HCT116 (cell line): ENCODE data around the gene ORMDL2. TPM values are rescaled to one million over a fixed set of nuclear protein-coding genes. Genes with fewer than 3 reads are reported as not detected.

Experiments used
- ATAC-seq: fragments of 200-7000 bp; cut with Tn5 transposase; 2 replicates; pipeline ENCODE4 v1.9.1; 2020; ENCODE audit warnings: mild to moderate bottlenecking, moderate library complexity
- BruUV-seq: library from RNA; stranded (reverse); fragments of 400-500 nt; replicated peaks from 2 replicates; lab custom pipeline; 2021; lab: Mats Ljungman, UMichigan
- CTCF ChIA-PET: fragments of 300-600 bp; sonication (Branson Sonifier 250); formaldehyde crosslinking; loops from one replicate; lab custom pipeline; 2021; ENCODE audit warnings: antibody characterized with exemption; lab: Charles Lee
- POLR2A ChIA-PET: fragments of 300-600, 350-600 bp; sonication (Branson Sonifier 250); formaldehyde crosslinking; loops from one replicate; lab custom pipeline; 2021; ENCODE audit warnings: antibody characterized with exemption; lab: Charles Lee
- RAD21 ChIA-PET, 2 experiments: fragments of 300-600 bp; sonication (Branson Sonifier 250); formaldehyde crosslinking; loops; one replicate each; lab custom pipeline; 2023; ENCODE audit warnings: low total read pairs in 2 of 2; ENCODE audit not compliant: uncharacterized antibody in 2 of 2, unreplicated experiment in 2 of 2, low non-redundant PET in 1 of 2; lab: Charles Lee
- DNase-seq: peaks from one replicate; pipeline ENCODE4 v3.0.0-alpha.2; 2010; ENCODE audit warnings: low read depth, low spot score
- H2AFZ ChIP-seq: fragments of 200-600 bp; shearing (Covaris generic), sonication (generic); 2 replicates; pipeline ENCODE4 v1.6.1; 2017; ENCODE audit warnings: low read depth, mixed run types, mixed read lengths, antibody characterized with exemption, low read length; ENCODE audit not compliant: poor library complexity, severe bottlenecking
- H3K27ac ChIP-seq: 2 replicates; pipeline ENCODE4 v1.5.1; 2012; ENCODE audit warnings: low read depth, low read length
- H3K27me3 ChIP-seq: fragments of 200-600 bp; sonication (generic); 2 replicates; pipeline ENCODE4 v1.6.1; 2016; ENCODE audit warnings: mixed run types, low read length, mixed read lengths; ENCODE audit not compliant: insufficient read depth
- H3K36me3 ChIP-seq, 2 experiments: fragments of 200-500 bp in 1 of 2; fragments of 200-600 bp in 1 of 2; sonication (Bioruptor generic) in 1 of 2; sonication (generic) in 1 of 2; 2 replicates each; pipeline versions ENCODE4 v1.5.1 to v1.6.1; 2014 to 2016; ENCODE audit warnings: low read length in 2 of 2, inconsistent platforms in 1 of 2, mixed read lengths in 1 of 2, mixed run types in 1 of 2; ENCODE audit not compliant: insufficient read depth in 2 of 2, control insufficient read depth in 1 of 2
- H3K4me1 ChIP-seq, 2 experiments: fragments of 200-600 bp in 1 of 2; sonication (generic) in 1 of 2; 2 replicates each; pipeline versions ENCODE4 v1.5.1 to v1.6.1; 2012 to 2017; ENCODE audit warnings: low read length in 2 of 2, inconsistent platforms in 1 of 2, mild to moderate bottlenecking in 1 of 2, mixed read lengths in 1 of 2, mixed run types in 1 of 2, moderate library complexity in 1 of 2; ENCODE audit not compliant: insufficient read depth in 2 of 2, control insufficient read depth in 1 of 2
- H3K4me2 ChIP-seq: fragments of 200-600 bp; sonication (generic); 2 replicates; pipeline ENCODE4 v1.6.1; 2017; ENCODE audit warnings: mixed run types, low read length, mixed read lengths
- H3K4me3 ChIP-seq, 2 experiments: fragments of 200-600 bp in 1 of 2; sonication (generic) in 1 of 2; replicated peaks in 1 of 2; 2 replicates each; pipeline ENCODE4 v1.5.1; 2011 to 2016; ENCODE audit warnings: low read length in 2 of 2, control low read depth in 1 of 2, low read depth in 1 of 2, mild to moderate bottlenecking in 1 of 2, mixed read lengths in 1 of 2, mixed run types in 1 of 2
- H3K79me2 ChIP-seq: fragments of 200-600 bp; sonication (generic); 2 replicates; pipeline ENCODE4 v1.6.1; 2017; ENCODE audit warnings: mild to moderate bottlenecking, mixed run types, low read length, moderate library complexity, mixed read lengths; ENCODE audit not compliant: insufficient read depth
- H3K9ac ChIP-seq: fragments of 200-600 bp; sonication (generic); 2 replicates; pipeline ENCODE4 v1.6.1; 2016; ENCODE audit warnings: low read length, mixed read lengths
- H3K9me2 ChIP-seq: fragments of 200-600 bp; sonication (generic), shearing (Covaris generic); 2 replicates; pipeline ENCODE4 v1.6.1; 2017; ENCODE audit warnings: mixed run types, mild to moderate bottlenecking, moderate library complexity; ENCODE audit not compliant: insufficient read depth
- H3K9me3 ChIP-seq, 2 experiments: fragments of 200-500 bp in 1 of 2; fragments of 200-600 bp in 1 of 2; sonication (Bioruptor generic) in 1 of 2; sonication (generic) in 1 of 2; 2 replicates each; pipeline ENCODE4 v1.6.1; 2014 to 2017; ENCODE audit warnings: low read length in 2 of 2, mixed read lengths in 2 of 2, inconsistent platforms in 1 of 2, low read depth in 1 of 2, mild to moderate bottlenecking in 1 of 2, mixed run types in 1 of 2, moderate library complexity in 1 of 2; ENCODE audit not compliant: control insufficient read depth in 1 of 2, insufficient read depth in 1 of 2
- H4K20me1 ChIP-seq: fragments of 200-600 bp; sonication (generic), shearing (Covaris generic); 2 replicates; pipeline ENCODE4 v1.6.1; 2017; ENCODE audit warnings: mixed run types, mild to moderate bottlenecking, moderate library complexity; ENCODE audit not compliant: insufficient read depth
- CBX3 ChIP-seq: IDR thresholded peaks from 2 replicates; pipeline ENCODE4 v1.6.1; 2012; ENCODE audit warnings: low read depth
- CEBPB ChIP-seq: IDR thresholded peaks from 2 replicates; pipeline ENCODE4 v1.6.1; 2012; ENCODE audit warnings: low read depth
- EGR1 ChIP-seq: IDR thresholded peaks from 2 replicates; pipeline ENCODE4 v1.6.1; 2012; ENCODE audit warnings: low read depth
- ELF1 ChIP-seq: IDR thresholded peaks from 2 replicates; pipeline ENCODE4 v1.6.1; 2012; ENCODE audit warnings: low read depth, borderline replicate concordance
- EZH2phosphoT487 ChIP-seq: fragments of 200-600 bp; IDR thresholded peaks from 2 replicates; pipeline ENCODE4 v1.6.1; 2018; ENCODE audit warnings: antibody characterized with exemption, borderline replicate concordance
- JUND ChIP-seq: IDR thresholded peaks from 2 replicates; pipeline ENCODE4 v1.6.1; 2012
- POLR2A ChIP-seq: IDR thresholded peaks from 2 replicates; pipeline ENCODE4 v1.7.0; 2011; ENCODE audit warnings: borderline replicate concordance; ENCODE audit not compliant: insufficient read depth, insufficient read length; ENCODE audit errors: extremely low read depth
- RAD21 ChIP-seq: IDR thresholded peaks from 2 replicates; pipeline ENCODE4 v1.6.1; 2012; ENCODE audit warnings: low read depth, mild to moderate bottlenecking
- SIN3A ChIP-seq: IDR thresholded peaks from 2 replicates; pipeline ENCODE4 v1.6.1; 2012; ENCODE audit warnings: low read depth
- SP1 ChIP-seq: IDR thresholded peaks from 2 replicates; pipeline ENCODE4 v1.6.1; 2012; ENCODE audit warnings: low read depth
- SRF ChIP-seq: IDR thresholded peaks from 2 replicates; pipeline ENCODE4 v1.6.1; 2012; ENCODE audit warnings: low read depth
- TCF7L2 ChIP-seq: IDR thresholded peaks from 2 replicates; pipeline ENCODE4 v1.7.0; 2011; ENCODE audit warnings: borderline replicate concordance, inconsistent platforms; ENCODE audit not compliant: insufficient read depth, insufficient read length; ENCODE audit errors: extremely low read depth
- YY1 ChIP-seq: IDR thresholded peaks from 2 replicates; pipeline ENCODE4 v1.6.1; 2011; ENCODE audit warnings: low read length, low read depth, moderate library complexity, mild to moderate bottlenecking; ENCODE audit not compliant: insufficient replicate concordance; ENCODE audit errors: extremely low read depth
- ZFX ChIP-seq: fragments of 450-650 bp; IDR thresholded peaks from 2 replicates; pipeline ENCODE4 v1.6.1; 2017
- ZNF274 ChIP-seq: fragments of 200-500 bp; sonication (Bioruptor generic); IDR thresholded peaks from 2 replicates; pipeline ENCODE4 v1.6.1; 2014; ENCODE audit warnings: mild to moderate bottlenecking, low read depth, low read length, inconsistent platforms
- intact Hi-C: fragments of 100-400 bp; cut with micrococcal nuclease; formaldehyde crosslinking; loops from 2 replicates; pipeline ENCODE4 v1.10.0; 2022
- total RNA-seq: library from RNA; stranded (reverse); gene quantifications from one replicate; pipeline ENCODE4 v1.2.1, GENCODE V29; 2021; ENCODE audit not compliant: unreplicated experiment
- TF ChIP-seq, protein P1 (sequence below): IDR thresholded peaks from 2 replicates; pipeline ENCODE4 v1.6.1; 2011; ENCODE audit warnings: mild to moderate bottlenecking, low read length, moderate library complexity; ENCODE audit not compliant: insufficient replicate concordance; ENCODE audit errors: extremely low read depth
- TF ChIP-seq, protein P2 (sequence below): IDR thresholded peaks from 2 replicates; pipeline ENCODE4 v1.6.1; 2012
- TF ChIP-seq, protein P3 (sequence below), 3 experiments: fragments of 200-600 bp in 1 of 3; sonication (generic) in 1 of 3; IDR thresholded peaks in 2 of 3; conservative IDR thresholded peaks in 1 of 3; 2 replicates each; pipeline ENCODE4 v1.5.1; 2012 to 2017; ENCODE audit warnings: low read depth in 2 of 3, low read length in 2 of 3, antibody characterized with exemption in 1 of 3, borderline replicate concordance in 1 of 3, control low read depth in 1 of 3, mild to moderate bottlenecking in 1 of 3, mixed read lengths in 1 of 3, mixed run types in 1 of 3, moderate library complexity in 1 of 3; ENCODE audit not compliant: insufficient read depth in 1 of 3
- TF ChIP-seq, protein P4 (sequence below): IDR thresholded peaks from 2 replicates; pipeline ENCODE4 v1.6.1; 2012; ENCODE audit warnings: low read depth
- TF ChIP-seq, protein P5 (sequence below): IDR thresholded peaks from 2 replicates; pipeline ENCODE4 v1.6.1; 2012

Gene ORMDL2
- total RNA-seq, 1 experiment from 2014 or later, result 25.5 TPM

DNA sequence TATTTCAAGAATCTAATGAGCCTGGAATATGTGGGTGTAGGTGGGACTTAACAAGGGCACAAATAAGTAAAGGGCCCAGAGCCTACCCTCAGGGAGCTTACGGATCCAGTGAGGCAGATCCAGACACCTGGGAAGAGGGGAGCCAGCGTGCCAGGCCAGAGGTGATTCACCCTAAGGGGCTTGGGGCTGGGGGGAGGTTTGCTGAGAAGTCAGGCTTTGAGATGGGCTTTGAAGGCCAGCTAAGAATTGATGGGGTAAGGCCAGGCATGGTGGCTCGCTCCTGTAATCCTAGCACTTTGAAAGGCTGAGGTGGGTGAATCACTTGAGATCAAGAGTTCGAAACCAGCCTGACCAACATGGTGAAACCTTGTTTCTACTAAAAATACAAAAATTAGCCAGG lies 25.6 kb downstream of the ORMDL2 start:
- no peak for DNase-seq
- no peak for ATAC-seq
- Histone ChIP-seq H2AFZ (peak overlapping the region; percentile 6), H3K9me2 (no peaks in the 10 kb centered on the region), H3K9ac (no peak overlapping the region), H3K27me3 (no peaks in the 10 kb centered on the region), H3K27ac (no peak overlapping the region), H3K4me2 (peak overlapping the region; percentile 77), H3K9me3 (no peaks in the 10 kb centered on the region), H3K79me2 (no peaks in the 10 kb centered on the region), H4K20me1 (no peaks in the 10 kb centered on the region), H3K36me3 (no peaks in the 10 kb centered on the region), H3K4me1 (peaks cover 11 to 37% of the 10 kb centered on the region in 2 experiments), H3K4me3 (peak overlapping the region in 1 of 2 experiments; percentile 46; a peak in 1 of 4 replicates)
- no TSS peak for BruUV-seq
- CTCF ChIA-PET, result no interaction called here
- RAD21 ChIA-PET, result no interaction called here
- POLR2A ChIA-PET, result interaction anchor here (1.3 kb wide), 1 partner anchor 13 kb away, joined by 5 read pairs; no protein-coding TSS in a partner anchor
- intact Hi-C loops, result no loop called here
- no peak for TF ChIP-seq EGR1
- TF ChIP-seq ZNF274, result no peak
- TF ChIP-seq, protein P1, sequence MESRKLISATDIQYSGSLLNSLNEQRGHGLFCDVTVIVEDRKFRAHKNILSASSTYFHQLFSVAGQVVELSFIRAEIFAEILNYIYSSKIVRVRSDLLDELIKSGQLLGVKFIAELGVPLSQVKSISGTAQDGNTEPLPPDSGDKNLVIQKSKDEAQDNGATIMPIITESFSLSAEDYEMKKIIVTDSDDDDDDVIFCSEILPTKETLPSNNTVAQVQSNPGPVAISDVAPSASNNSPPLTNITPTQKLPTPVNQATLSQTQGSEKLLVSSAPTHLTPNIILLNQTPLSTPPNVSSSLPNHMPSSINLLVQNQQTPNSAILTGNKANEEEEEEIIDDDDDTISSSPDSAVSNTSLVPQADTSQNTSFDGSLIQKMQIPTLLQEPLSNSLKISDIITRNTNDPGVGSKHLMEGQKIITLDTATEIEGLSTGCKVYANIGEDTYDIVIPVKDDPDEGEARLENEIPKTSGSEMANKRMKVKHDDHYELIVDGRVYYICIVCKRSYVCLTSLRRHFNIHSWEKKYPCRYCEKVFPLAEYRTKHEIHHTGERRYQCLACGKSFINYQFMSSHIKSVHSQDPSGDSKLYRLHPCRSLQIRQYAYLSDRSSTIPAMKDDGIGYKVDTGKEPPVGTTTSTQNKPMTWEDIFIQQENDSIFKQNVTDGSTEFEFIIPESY, result no peak
- TF ChIP-seq ELF1, result no peak
- no peak for TF ChIP-seq EZH2phosphoT487
- TF ChIP-seq, protein P2, sequence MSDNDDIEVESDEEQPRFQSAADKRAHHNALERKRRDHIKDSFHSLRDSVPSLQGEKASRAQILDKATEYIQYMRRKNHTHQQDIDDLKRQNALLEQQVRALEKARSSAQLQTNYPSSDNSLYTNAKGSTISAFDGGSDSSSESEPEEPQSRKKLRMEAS, result no peak
- TF ChIP-seq, protein P3, sequence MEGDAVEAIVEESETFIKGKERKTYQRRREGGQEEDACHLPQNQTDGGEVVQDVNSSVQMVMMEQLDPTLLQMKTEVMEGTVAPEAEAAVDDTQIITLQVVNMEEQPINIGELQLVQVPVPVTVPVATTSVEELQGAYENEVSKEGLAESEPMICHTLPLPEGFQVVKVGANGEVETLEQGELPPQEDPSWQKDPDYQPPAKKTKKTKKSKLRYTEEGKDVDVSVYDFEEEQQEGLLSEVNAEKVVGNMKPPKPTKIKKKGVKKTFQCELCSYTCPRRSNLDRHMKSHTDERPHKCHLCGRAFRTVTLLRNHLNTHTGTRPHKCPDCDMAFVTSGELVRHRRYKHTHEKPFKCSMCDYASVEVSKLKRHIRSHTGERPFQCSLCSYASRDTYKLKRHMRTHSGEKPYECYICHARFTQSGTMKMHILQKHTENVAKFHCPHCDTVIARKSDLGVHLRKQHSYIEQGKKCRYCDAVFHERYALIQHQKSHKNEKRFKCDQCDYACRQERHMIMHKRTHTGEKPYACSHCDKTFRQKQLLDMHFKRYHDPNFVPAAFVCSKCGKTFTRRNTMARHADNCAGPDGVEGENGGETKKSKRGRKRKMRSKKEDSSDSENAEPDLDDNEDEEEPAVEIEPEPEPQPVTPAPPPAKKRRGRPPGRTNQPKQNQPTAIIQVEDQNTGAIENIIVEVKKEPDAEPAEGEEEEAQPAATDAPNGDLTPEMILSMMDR (IDR thresholded peaks at IDR 0.05 in 2 of 3, conservative IDR thresholded peaks at IDR 0.05 in 1 of 3; ENCODE audit: borderline replicate concordance in 1 of 3, insufficient read depth in 1 of 3, low read depth in 2 of 3, low read length in 2 of 3), result no peak
- TF ChIP-seq RAD21, result no peak
- TF ChIP-seq, protein P4, sequence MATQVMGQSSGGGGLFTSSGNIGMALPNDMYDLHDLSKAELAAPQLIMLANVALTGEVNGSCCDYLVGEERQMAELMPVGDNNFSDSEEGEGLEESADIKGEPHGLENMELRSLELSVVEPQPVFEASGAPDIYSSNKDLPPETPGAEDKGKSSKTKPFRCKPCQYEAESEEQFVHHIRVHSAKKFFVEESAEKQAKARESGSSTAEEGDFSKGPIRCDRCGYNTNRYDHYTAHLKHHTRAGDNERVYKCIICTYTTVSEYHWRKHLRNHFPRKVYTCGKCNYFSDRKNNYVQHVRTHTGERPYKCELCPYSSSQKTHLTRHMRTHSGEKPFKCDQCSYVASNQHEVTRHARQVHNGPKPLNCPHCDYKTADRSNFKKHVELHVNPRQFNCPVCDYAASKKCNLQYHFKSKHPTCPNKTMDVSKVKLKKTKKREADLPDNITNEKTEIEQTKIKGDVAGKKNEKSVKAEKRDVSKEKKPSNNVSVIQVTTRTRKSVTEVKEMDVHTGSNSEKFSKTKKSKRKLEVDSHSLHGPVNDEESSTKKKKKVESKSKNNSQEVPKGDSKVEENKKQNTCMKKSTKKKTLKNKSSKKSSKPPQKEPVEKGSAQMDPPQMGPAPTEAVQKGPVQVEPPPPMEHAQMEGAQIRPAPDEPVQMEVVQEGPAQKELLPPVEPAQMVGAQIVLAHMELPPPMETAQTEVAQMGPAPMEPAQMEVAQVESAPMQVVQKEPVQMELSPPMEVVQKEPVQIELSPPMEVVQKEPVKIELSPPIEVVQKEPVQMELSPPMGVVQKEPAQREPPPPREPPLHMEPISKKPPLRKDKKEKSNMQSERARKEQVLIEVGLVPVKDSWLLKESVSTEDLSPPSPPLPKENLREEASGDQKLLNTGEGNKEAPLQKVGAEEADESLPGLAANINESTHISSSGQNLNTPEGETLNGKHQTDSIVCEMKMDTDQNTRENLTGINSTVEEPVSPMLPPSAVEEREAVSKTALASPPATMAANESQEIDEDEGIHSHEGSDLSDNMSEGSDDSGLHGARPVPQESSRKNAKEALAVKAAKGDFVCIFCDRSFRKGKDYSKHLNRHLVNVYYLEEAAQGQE, result no peak
- TF ChIP-seq ZFX, result no peak
- no peak for TF ChIP-seq CEBPB
- no peak for TF ChIP-seq CBX3
- no peak for TF ChIP-seq SRF
- TF ChIP-seq, protein P5, sequence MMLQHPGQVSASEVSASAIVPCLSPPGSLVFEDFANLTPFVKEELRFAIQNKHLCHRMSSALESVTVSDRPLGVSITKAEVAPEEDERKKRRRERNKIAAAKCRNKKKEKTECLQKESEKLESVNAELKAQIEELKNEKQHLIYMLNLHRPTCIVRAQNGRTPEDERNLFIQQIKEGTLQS, result no peak
- TF ChIP-seq SIN3A, result no peak
- TF ChIP-seq TCF7L2, result no peak
- TF ChIP-seq SP1, result no peak
- TF ChIP-seq JUND, result no peak
- TF ChIP-seq POLR2A, result no peak
- TF ChIP-seq YY1, result no peak
